NCI-H128 (cell line): Measurements from ENCODE around the gene COPS8.

Experiments used
- DNase-seq: peaks from one replicate; lab custom pipeline; 2025; ENCODE audit not compliant: unreplicated experiment; lab: John Stamatoyannopoulos, UW

The COPS8 gene

GRCh38 chr2:237097911-237098702 lies 12.4 kb downstream of the COPS8 start:
- no peak for DNase-seq

- DNase-seq, result no peak
These were observed 14.1 kb downstream of the COPS8 start for GRCh38 chr2:237099804-237100203.

GRCh38 chr2:237101118-237101979 lies 15.7 kb downstream of the COPS8 start:
- DNase-seq, result no peak

GRCh38 chr2:237102428-237102827 lies 16.7 kb downstream of the COPS8 start:
- no peak for DNase-seq

- no peak for DNase-seq
These were observed 23.8 kb downstream of the COPS8 start for GRCh38 chr2:237109421-237109934.

GRCh38 chr2:237113026-237113795 lies 27.5 kb downstream of the COPS8 start:
- no peak for DNase-seq

- DNase-seq, result no peak
These were observed 30.2 kb downstream of the COPS8 start for GRCh38 chr2:237115870-237116269.

- no peak for DNase-seq
These were observed 30.7 kb downstream of the COPS8 start for GRCh38 chr2:237116431-237116830.

- DNase-seq, result no peak
These were observed 32.3 kb downstream of the COPS8 start for GRCh38 chr2:237118025-237118424.

GRCh38 chr2:237118561-237119155 lies 33.0 kb downstream of the COPS8 start:
- no peak for DNase-seq

GRCh38 chr2:237120916-237121315 lies 35.2 kb downstream of the COPS8 start:
- DNase-seq, result no peak

- DNase-seq, result no peak
These were observed 35.6 kb downstream of the COPS8 start for GRCh38 chr2:237121321-237121720.

GRCh38 chr2:237122214-237122666 lies 36.6 kb downstream of the COPS8 start:
- no peak for DNase-seq

GRCh38 chr2:237124820-237125219 lies 39.1 kb downstream of the COPS8 start:
- DNase-seq, result no peak

GRCh38 chr2:237125967-237126366 lies 40.3 kb downstream of the COPS8 start:
- DNase-seq, result no peak

- no peak for DNase-seq
These were observed 41.0 kb downstream of the COPS8 start for GRCh38 chr2:237126519-237127174.

GRCh38 chr2:237128026-237128703 lies 42.5 kb downstream of the COPS8 start:
- no peak for DNase-seq

- DNase-seq, result no peak
These were observed 43.3 kb downstream of the COPS8 start for GRCh38 chr2:237128845-237129592.
